Measurements from ENCODE around the gene ARHGAP42. TPM values are rescaled to one million over a fixed set of nuclear protein-coding genes. Genes with fewer than 3 reads are reported as not detected.

The ARHGAP42 gene
- total RNA-seq, 1 experiment from 2014 or later, result 39.1 TPM

DNA sequence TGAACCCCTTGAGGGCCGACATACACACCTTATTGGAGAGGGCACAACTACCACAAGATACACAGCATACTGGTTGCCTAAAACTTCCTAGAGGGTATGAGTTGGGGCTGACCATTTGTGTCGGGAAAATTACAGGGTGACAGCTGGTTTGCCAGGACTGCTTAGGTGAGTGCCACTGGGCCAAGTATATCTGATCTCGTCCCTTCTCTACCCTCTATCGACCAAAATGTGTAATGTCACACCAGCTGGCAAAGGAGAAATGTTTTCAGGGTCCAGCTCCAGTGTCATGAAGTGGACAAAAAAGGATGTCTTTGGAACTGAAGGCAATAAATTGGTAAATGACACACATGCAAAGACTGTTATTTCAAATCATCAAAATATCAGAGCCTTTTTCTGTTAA lies 316.4 kb downstream of the ARHGAP42 start:
- no peak overlapping the region for H3K56ac ChIP-seq (ENCODE audit: insufficient read length, low read depth, low read length)
- peak; percentile 37 for DNase-seq
- H3K4me1 ChIP-seq (ENCODE audit: insufficient read depth, low read length), result no peaks in the 10 kb centered on the region
- no peak overlapping the region for H3K14ac ChIP-seq (ENCODE audit: insufficient read depth, low read length)
- H2BK5ac ChIP-seq (ENCODE audit: insufficient read length, low read length), result no peak overlapping the region
- Mint-ChIP-seq H3K9me3 (no peaks in the 10 kb centered on the region), H3K27me3 (ENCODE audit: low read depth) (no peaks in the 10 kb centered on the region; the same call in 1 of the 2 replicates), H3K36me3 (ENCODE audit: insufficient read depth in 1 of 3, low read depth in 3 of 3) (no peaks in the 10 kb centered on the region), H3K4me1 (peaks cover 7% of the 10 kb centered on the region in 2 experiments; a peak in 3 of 4 replicates), H3K27ac (no peak overlapping the region), H3K4me3 (no peak overlapping the region)
- H4K8ac ChIP-seq (replicated peaks; ENCODE audit: insufficient read length, low read depth, low read length), result no peak overlapping the region
- no peak overlapping the region for H2BK20ac ChIP-seq (ENCODE audit: low read depth, low read length, poor library complexity, severe bottlenecking)
- no peak overlapping the region for H2BK120ac ChIP-seq (ENCODE audit: low read depth, low read length, poor library complexity, severe bottlenecking)
- H4K20me1 ChIP-seq (ENCODE audit: control insufficient read depth, insufficient read depth, insufficient read length), result no peaks in the 10 kb centered on the region
- no CpG with 5 or more reads among the region's 4 CpGs for WGBS (ENCODE audit: extremely low coverage, insufficient read length, low lambda C conversion rate)
- H2AFZ ChIP-seq (ENCODE audit: low read length), result no peak overlapping the region
- H3K9ac ChIP-seq (ENCODE audit: extremely low read depth, insufficient read length, low read length), result no peak overlapping the region
- H4K91ac ChIP-seq (ENCODE audit: insufficient read length, low read depth, low read length), result no peak overlapping the region
- TF ChIP-seq, protein P1, sequence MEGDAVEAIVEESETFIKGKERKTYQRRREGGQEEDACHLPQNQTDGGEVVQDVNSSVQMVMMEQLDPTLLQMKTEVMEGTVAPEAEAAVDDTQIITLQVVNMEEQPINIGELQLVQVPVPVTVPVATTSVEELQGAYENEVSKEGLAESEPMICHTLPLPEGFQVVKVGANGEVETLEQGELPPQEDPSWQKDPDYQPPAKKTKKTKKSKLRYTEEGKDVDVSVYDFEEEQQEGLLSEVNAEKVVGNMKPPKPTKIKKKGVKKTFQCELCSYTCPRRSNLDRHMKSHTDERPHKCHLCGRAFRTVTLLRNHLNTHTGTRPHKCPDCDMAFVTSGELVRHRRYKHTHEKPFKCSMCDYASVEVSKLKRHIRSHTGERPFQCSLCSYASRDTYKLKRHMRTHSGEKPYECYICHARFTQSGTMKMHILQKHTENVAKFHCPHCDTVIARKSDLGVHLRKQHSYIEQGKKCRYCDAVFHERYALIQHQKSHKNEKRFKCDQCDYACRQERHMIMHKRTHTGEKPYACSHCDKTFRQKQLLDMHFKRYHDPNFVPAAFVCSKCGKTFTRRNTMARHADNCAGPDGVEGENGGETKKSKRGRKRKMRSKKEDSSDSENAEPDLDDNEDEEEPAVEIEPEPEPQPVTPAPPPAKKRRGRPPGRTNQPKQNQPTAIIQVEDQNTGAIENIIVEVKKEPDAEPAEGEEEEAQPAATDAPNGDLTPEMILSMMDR (conservative IDR thresholded peaks at IDR 0.05), result peak; percentile 43; the same call in 2 of the 3 replicates
- H3K4me2 ChIP-seq (ENCODE audit: insufficient read depth, insufficient read length, low read length), result no peak overlapping the region
- H3K27me3 ChIP-seq (ENCODE audit: insufficient read depth, low read length), result no peaks in the 10 kb centered on the region
- H3K23me2 ChIP-seq (ENCODE audit: insufficient read length, low read depth, low read length, poor library complexity, severe bottlenecking), result no peaks in the 10 kb centered on the region
- H4K5ac ChIP-seq (ENCODE audit: insufficient read length, low read depth, low read length), result no peak overlapping the region
- H2BK15ac ChIP-seq (ENCODE audit: low read depth, low read length), result no peak overlapping the region
- H3K18ac ChIP-seq (ENCODE audit: insufficient read length, low read depth, low read length), result no peak overlapping the region
- H3K79me1 ChIP-seq (ENCODE audit: insufficient read depth, low read depth, low read length, poor library complexity, severe bottlenecking), result no peaks in the 10 kb centered on the region
- no peak overlapping the region for H3K4ac ChIP-seq (ENCODE audit: low read depth, low read length)
- no peak overlapping the region for H3K23ac ChIP-seq (ENCODE audit: insufficient read length, low read depth, low read length)
- H3K79me2 ChIP-seq (ENCODE audit: insufficient read depth, low read length), result no peaks in the 10 kb centered on the region
- H3K27ac ChIP-seq (ENCODE audit: insufficient read length, low read depth, low read length), result no peak overlapping the region
- no peak overlapping the region for H2BK12ac ChIP-seq (ENCODE audit: insufficient read length, low read depth, low read length)
- H3K9me3 ChIP-seq (ENCODE audit: control insufficient read depth, low read depth, low read length), result no peaks in the 10 kb centered on the region
- no peak overlapping the region for H3T11ph ChIP-seq (ENCODE audit: low read length)
- H2AK5ac ChIP-seq (ENCODE audit: insufficient read length, low read length), result no peak overlapping the region

Data from H9 (cell line).